SH-SY5Y (cell line): ENCODE data around the gene IL37.

Experiments used
- GATA2 ChIP-seq: IDR thresholded peaks from 2 replicates; pipeline ENCODE4 v1.6.1; 2011; ENCODE audit warnings: mild to moderate bottlenecking, low read depth, low read length
- GATA3 ChIP-seq: IDR thresholded peaks from 2 replicates; pipeline ENCODE4 v1.6.1; 2011; ENCODE audit warnings: low read depth, mild to moderate bottlenecking, low read length, moderate library complexity

DNA sequence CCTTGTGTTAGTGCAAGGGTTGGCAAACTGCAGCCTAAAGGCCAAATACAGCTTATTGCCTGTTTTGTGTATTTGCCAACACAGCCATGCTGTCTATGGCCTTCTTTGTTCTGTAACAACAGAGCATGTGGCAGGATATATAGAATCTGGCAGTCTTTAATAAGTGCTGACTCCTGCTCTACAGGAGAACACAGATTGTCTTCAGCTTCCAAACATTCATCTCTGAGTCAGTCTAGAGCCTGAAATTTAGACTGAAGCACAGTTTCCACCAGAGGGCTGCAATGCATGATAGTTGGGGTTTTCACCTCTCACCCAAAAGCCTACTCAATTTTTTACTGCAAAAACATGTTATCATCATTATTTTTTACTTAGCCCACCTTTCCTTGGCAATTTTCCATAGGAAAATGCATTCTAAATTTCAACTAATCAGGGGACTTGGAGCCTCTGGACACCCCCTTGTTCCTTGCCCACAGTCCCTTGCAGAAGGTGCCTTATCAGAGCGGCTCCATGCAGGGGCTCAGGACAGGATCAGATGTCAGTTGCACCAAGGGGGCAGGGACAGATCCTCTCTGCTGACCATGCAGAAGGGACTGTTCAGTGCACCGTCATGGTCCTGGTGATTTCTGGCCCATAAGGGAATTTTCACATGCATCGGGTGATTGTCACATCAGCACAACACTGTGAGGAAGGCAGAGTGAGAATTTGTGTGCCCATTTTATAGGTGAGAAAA, 12.4 kb downstream of the IL37 start:
- TF ChIP-seq GATA3 = no peak
- no peak for TF ChIP-seq GATA2
